Activated CD4-positive, alpha-beta T cell treated with anti-CD3 and anti-CD28 coated beads, Interleukin-2, amount 50 U/mL, for 4 hours (primary cell): Measurements from ENCODE around the gene TSPEAR.

Experiments used
- DNase-seq, 2 experiments: peaks; one replicate each; pipeline ENCODE4 v3.0.0-alpha.2; 2020

Gene TSPEAR

DNA sequence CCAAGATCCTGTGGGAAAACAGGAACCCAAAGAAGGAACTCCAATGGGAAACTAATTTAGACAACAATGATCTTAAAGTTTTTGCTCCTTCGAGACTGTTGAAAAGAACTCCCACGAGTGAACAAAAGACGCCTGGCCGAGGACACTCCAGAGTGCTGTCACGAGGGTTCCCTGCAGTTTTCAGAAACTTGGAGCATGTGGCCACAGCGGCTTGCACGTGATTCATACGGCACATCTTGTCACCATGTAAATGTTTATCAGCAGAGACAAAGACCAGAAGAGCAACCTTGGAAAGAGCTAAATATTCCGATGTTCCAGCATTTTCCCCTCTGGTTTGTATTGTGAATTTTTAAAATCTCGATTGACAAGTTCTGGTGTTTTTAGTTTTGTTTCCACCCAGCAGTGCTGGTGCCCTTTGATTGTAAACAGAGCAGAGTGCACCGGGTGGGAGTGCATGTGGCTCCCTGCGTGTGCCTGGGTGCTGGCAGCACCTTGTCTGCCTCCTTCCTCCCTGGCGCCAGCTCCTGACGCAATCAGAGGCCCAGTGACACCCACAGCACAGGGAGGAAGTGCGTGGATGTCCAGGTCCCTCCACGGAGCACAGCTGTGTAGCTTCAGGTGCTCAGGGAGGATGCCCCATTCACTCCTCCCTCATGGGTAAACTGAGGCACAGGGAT lies 233.1 kb downstream of the TSPEAR start:
- no peak for DNase-seq

DNA sequence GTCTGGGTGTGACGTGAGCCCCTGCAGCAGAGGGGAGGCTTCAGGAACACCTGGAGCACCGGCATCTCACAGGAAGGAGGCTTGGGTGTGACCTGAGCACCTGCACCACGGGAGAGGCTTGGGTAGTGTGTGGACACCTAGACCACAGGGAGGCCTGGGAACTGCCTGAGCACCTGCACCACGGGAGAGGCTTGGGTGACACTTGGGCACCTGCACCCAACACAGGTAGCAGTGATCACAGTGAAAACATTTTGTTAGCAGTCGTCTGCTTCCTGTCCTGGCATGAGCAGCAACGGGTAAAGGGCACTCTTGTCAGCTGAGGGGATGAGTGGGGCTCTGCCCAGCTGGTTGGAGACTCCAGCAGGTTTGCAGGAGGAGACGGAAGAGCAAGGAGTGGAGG lies 233.7 kb downstream of the TSPEAR start:
- no peak for DNase-seq

DNA sequence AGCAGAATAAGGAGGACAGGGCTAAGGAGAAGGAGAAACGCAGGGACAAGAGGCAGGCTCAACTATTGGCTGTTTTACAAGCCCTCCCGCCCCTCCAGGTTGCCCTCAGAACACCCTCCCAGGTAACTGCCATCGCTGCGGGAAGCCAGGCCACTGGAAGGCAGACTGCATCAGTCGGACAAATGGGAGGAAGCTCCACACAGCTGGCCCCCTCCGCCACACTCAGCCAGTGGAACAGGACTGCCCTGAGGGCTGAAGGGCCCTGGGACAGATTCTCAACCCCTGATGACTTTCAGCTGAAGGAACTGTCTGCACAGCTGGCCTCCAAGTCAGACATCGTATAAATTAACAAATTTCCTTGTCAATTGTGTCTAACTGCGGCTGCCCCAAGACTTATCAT lies 234.2 kb downstream of the TSPEAR start:
- no peak for DNase-seq

DNA sequence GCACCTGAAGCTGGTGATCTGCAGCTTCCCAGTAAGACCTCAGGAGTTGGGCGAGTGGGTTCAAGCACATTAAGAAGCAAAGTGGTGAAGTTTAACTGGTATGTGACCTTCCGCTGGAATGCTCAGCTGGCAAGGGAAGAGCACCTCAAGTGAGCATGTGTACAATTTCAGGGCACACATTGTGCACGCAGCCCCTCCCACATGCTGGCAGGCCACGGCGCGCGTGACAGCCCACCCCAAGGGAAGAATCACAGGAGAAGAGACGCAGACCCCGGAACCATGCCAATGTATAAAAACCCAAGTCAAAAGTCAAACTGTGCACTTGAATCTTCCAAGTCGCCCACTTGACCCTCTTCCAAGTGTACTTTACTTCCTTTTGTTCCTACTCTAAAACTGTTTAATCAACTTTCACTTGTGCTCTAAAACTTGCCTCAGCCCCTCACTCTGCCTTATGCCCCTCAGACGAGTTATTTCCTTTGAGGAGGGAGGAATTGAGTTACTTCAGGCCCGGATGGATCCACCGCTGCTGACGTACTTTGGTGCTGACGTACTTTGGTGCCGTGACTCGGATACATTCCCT lies 236.0 kb downstream of the TSPEAR start:
- no peak for DNase-seq

DNA sequence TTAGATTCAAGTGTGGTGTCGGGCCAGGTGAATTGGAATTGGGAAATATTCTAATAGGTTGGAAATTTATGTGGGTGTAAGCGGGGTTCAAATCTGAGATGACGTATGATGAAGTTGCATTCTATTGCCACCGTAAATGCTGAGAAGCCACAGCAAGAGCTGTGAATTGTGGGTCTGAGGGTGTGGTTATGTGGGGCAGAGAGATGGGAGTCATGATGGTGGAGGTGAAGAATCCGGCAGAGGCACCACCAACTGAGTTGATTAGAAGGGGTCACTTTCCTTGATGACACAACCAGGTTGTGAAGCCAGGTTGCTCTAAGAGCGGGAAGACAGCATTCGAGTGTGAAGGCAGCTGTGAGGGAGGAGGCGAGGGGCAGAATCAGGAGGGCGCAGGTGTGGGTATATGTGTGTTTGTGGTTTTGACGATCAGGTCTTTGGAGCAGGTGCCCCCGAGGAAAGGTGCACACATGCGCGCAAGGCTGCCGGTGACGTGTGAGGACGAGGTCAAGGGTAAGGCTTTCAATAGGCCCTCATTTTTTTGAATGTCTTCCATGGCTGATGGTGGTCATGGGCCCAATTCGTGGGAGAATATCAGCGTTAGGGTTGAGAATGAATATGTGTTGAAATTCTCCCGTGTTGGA lies 237.3 kb downstream of the TSPEAR start:
- DNase-seq: no peak

DNA sequence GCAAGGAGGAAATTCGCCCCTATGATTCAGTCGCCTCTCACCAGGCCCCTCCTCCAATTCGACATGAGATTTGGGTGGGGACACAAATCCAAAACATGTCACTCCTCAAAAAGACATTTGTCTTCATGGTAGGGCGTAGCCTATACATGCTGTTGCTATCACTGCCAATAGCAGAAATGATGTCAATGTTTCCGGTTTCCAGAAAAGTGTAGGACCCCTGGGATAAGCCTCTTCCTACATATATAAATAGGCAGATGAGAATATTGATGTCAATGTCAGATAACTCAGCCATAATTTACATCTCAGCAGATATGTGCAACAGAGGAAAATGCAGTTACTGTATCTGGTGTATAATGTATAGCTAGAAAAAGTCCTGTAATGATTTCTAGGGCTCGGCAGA lies 239.4 kb downstream of the TSPEAR start:
- no peak for DNase-seq

DNA sequence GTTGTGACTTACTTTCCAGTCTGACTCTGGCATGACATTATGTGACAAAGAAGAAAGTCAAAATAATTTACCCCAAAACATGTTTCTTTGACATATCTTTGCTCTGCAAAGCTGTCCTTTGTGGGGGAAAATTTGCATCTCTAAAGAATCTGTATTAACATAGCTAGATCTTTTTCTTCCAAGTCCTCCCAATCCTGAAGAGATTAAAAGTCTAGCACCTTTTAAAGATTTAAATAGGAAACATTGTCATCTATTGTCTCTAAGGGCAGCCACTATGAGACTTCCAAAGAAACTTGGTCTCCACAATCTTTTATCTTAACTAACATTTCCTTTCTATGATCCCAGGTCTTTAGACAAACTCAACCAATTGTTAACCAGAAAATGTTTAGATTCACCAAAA lies 240.0 kb downstream of the TSPEAR start:
- DNase-seq: no peak

DNA sequence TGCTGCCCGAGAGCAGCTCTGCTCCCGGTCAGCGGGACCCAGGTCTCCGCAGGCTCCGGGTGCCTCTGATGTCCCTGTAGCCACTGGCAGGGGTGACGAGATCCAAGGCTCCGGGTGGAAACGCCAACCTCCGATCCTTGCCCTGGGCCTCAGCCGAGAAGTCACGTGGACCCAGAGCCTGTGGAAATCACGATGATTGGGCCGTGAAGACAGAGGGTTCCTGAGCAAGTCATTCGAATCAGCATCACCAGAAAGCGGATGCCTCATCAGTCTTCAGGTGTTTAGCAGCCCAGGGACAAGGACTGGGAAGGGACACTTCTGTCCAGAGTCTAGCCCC lies 243.5 kb downstream of the TSPEAR start:
- no peak for DNase-seq

DNA sequence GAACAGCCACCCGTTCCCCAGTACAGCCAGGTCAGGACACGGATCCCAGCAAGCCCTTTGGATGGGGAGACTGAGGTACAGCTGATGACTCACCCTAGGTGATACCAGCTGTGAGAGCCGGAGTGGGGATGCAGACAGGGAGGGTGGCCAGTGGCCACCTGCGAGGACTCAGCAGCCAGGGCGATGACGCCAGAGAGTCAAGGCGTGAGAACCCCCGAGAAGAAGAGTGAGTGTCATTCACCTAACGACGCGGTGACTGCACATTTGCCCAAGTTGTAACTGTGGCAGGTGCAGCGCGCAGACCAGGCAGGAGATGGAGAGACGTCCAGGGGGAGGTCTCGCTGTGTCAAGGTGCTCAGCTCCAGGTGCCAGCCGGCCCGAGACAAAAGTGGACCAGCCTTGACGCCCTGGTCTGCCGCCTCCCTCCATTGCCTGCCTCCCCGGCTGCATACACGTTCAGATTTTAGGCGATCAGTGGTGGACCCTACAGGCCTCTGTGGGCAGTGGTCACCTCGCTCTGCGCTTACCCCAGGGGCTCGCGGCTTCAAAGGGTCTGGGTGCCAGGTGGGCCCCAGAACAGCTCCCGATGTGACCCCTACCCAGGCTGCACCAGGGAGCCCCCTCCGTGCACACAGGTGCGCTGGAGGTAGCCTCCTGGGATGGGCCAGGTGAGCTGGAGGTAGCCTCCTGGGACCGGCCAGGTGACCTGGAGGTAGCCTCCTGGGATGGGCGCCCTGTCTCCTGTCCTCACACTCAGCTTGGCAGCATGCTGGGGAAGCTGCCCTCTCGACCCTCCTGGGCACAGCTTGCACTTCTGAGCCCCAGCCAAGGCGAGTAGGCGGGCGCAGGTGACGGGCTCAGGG lies 244.1 kb downstream of the TSPEAR start:
- no peak for DNase-seq

DNA sequence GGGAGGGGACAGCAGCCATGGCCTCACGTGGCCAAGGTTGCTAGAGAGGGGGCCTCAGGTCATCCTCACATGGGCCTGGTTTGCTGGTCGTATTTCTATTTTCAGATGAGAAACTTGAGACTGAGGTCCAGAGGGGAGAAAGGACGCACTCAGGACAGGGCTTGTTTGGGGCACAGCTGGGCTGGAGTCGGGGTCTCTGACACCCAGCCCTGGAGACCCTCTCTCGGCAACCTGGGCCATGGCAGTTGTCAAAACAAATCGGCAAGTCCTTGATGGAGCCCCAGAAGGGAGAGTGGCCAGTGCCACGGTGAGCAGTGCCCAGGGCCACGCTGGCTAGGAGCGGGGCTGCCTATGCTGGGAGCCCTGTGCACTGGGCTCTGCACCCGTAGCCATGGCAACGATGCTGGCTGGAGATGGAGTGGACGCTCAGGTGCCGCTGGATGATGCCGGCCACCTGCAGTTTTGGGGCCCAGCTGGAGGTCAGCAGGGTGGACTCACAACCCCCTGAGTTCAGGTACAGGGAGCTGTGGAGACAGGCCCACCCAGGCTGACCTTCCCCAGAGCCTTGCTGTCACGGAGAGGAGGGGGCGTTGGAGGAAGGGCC lies 244.9 kb downstream of the TSPEAR start:
- DNase-seq: no peak

DNA sequence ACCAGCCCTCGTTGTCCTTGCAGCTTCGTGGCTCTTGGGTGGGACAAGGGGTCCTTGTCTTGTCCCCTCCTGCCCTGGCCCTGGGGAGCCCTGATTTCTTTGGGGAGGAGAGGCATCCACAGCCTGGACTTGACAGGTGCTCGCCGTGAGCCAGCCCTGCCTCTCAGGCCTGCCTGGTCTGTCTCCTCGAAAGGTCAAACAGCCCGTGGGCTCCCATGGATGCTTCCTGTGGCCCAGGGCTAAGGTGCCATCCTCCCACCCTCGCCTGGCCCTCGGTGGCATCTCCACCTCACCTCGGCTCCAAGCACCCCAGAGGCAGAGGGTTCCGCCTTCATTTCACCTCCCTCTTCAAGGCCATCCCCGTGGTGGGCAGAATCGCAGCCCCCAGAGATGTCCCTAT lies 247.0 kb downstream of the TSPEAR start:
- DNase-seq: no peak

DNA sequence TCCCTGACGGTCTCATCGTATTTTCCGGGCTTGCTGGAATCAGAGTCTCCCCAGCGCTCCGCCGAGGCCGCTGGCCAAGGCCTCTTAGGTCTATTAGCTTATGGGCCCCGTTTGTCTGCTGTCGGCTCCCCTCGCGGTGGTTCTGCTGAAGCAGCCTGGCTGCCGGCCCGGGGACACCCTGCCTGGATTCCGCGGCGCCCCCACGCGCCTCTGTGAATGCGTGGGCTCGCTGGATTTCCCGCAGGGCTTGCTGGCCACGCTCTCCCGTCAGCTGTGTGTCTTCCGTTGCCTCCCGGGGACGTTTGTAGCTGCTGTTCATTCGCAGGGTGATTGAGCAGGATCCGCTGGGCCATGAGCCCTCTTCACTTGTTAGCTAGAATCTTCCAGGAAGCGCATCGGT lies 247.6 kb downstream of the TSPEAR start:
- no peak for DNase-seq

DNA sequence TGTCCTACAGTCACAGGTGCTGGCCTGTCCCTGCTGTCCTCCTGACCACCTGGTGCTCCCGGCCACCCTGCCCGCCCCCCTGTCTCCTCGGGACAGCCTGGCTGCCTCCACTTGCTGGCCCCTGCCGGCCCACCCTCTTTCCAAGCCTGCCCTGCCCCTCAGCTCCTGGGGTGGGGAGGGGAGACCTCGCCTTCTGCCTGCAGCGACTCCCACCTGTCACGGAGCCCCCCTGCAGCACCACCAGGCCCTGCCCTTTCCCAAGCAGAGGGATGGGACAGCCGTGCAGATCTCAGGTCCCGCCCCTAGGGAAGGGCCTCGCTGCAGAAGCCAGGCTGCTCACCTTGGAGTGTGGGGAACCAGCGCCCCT lies 248.6 kb downstream of the TSPEAR start:
- DNase-seq: no peak

DNA sequence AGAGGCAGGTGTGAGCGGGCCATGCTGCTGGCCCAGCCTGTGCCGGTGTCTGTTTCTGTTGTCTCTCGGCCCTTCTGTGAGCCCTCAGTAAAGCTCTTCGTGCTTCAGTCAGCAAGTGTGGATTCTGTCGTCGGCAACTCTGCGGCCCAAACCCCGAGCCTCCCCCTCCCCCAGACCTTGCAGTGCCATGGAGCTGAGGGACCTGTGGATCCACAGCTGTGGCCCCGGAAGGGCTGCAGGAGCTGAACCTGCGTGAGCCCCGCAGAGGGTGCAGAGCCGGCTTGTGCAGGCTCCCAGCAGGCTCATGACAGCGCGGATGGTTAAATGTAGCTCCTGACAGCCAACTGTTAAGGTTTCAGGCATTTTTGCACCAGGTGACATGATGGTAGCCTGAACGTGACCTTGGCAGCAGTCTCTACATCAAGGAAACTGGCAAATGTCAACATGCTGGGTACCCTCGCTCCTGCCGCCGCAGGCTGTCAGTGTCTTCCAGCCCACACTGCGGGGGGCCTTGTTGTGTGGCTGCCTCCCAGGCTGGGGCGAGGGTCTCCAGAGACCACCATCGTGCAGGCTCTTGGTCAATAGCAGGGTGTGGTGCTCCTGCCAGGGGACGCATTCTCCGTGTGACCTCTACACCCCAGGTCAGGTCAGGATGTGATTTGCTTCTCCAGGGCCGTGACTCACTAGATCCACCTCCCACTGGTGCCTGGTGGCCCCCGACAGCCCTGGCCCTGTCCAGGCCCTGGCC lies 249.1 kb downstream of the TSPEAR start:
- DNase-seq: no peak

DNA sequence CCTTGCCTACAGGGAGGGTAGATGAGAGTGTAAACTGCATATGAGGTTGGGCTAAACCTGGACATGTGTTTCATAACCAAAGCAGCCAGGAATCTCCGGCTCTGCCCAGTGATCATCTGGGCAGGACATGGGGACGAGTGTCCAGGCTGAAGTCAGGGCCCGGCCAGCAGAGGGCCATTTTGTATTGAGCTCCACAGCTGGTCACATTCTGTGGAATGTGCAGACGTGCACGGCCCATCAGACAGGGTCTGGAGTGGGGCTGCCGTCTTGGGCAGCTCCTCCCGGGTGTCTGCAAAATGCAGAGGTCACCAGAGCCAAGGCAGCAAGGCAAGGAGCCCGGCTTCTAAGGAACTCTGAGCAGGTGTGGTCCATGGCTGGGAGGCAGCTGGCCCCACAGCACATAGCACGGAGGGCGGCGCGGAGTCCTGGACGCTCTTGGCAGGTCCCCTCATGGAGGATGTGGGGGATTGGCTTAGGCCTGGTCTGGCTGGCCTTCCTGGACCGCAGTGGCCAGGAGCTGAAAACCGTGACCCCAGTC lies 249.8 kb downstream of the TSPEAR start:
- DNase-seq: no peak

DNA sequence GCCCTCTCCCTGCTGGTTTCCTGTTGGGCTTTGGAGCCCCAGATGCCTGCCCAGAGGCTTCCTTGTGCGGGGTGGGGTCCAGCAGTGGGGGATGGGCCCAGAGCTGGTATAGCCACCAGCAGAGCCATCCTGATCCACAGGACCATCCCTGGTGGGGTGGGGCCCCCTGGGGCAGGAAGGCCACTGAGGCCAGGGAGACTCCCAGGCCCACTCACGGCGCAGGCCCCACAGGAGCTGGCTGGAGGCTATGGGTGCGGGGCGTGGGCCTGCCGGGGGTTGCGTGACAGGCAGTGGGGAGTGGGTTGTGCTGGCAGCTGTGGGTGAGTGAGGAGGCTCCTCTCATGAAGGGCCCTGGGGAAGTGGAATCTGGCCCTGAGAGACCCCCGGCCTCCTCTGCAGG lies 250.4 kb downstream of the TSPEAR start:
- DNase-seq: no peak

DNA sequence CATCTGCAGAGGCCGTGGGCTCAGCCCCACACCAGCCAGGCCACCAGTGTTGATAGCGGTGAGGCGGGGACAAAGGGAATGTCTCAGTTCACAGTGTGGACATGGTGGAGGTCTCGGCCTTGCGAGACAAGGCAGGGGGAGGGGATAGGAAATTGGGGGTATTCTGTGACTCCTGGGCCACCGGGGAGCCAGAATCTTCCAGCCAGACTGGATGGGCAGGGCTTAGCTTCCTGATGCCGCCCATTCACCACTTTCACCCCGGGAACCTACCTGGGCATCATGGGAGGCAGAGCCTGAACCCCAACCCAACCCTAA lies 251.0 kb downstream of the TSPEAR start:
- no peak for DNase-seq

DNA sequence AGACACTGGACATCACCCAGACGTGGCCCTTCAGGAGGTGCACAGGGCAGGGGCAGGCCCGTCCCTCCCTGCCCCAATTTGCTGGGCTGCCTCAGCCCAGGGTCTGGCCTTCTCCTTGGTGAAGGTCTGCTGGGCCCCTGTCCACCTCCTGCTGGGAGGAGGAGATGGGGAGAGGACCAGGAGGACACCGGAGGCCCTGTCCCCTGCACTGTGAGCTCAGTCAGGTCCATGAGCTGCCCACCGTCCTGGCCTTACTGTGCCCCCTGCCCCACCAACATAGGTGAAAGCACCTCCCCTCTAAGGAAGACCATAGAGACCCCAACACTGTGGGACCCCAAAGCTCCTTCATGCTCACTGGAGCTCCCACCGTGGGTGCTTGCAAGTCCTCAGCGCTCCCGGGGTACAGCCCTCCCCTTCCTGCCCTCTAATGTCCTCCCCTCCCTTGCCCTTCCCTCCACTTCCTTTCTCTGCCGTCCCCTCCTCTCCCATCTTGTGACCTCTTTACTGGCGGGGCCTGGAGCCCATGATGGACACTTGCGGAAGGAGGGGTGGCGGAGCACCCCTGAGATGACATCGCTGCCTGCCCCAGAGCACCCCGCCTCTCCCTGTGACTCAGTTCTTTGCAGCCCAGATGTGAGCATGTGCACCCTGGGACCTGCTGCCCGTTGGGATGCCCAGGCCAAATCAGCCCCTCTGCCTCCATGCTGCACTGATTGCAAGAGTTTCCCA lies 251.5 kb downstream of the TSPEAR start:
- DNase-seq: no peak

DNA sequence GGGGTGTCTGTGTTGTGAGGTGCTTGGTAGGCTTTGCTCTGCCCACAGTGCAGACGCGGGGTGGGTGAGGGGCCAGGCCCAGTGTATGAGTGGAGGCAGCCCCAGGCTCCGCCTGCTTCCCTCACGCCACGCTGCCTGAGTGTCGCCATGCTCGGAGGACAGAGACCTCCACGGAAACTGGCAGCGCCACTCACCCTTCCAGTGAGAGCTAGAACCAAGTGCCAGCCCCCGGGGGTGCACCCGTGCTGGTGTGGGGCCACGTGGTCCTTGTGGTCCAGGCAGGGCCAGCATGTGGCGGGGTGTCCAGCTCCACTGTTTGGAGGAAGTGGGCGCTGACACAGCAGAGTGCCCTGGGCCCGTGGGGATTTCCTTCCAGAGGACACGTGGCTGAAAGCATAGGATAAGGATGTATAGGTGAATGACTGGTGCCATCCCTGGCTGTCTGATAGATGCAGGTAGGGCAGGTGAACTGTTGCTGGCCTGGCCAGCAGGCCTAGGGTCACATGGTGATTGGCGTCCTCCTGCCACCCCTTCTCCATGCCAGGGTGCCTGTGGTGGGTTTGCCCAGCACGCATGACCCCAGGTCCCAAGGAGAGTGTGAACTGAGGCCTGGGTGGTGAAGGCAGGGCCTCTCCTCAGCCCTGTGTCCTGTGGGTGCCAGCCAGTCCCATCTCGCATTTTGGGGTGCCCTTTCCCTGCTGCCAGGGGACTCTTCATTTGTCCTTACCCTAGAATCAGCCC lies 252.2 kb downstream of the TSPEAR start:
- no peak for DNase-seq

DNA sequence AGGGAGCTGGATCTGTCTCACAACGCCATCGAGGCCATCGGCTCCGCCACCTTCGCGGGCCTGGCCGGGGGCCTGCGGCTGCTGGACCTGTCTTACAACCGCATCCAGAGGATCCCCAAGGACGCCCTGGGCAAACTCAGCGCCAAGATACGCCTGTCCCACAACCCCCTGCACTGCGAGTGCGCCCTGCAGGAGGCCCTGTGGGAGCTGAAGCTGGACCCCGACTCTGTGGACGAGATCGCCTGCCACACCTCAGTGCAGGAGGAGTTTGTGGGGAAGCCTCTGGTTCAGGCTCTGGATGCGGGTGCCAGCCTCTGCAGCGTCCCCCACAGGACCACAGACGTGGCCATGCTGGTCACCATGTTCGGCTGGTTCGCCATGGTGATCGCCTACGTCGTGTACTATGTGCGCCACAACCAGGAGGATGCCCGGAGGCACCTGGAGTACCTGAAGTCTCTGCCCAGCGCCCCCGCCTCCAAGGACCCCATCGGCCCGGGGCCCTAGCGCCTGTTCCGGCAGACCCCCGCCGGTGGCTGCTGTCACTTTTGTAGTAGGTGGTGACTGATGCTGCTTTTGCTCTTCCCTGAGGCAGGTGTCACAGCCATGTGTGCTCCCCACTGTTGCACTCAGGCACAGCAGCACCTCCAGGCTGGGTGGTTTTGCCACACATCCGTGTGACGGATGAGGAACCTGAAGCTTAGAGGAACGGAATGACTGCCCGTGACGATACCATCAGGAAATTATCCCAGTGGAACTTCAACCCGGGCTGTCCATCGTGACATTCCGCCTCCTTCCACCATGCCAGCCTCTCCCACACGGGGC lies 254.2 kb downstream of the TSPEAR start:
- no peak for DNase-seq
